GM21360 (cell line): ENCODE results near the gene NUDT15.

Experiments used
- ATAC-seq: cut with Tn5 transposase; IDR thresholded peaks from one replicate; pipeline ENCODE4 v1.9.1; 2021; ENCODE audit warnings: mild to moderate bottlenecking, moderate library complexity; ENCODE audit not compliant: unreplicated experiment

The NUDT15 gene

GRCh38 chr13:48096670-48097069 lies 59.1 kb downstream of the NUDT15 start:
- no peak for ATAC-seq
